H9 (cell line): ENCODE data around the gene STAB1. TPM values are rescaled to one million over a fixed set of nuclear protein-coding genes. Genes with fewer than 3 reads are reported as not detected.
A peak's percentile ranks its signal among the peaks of the same experiment; 100 is the strongest.

Experiments used
- DNase-seq: peaks from one replicate; pipeline ENCODE4 v3.0.0-alpha.2; 2017
- H2AFZ ChIP-seq: one replicate; pipeline ENCODE4 v1.6.1; 2013; ENCODE audit warnings: mild to moderate bottlenecking, low read length, control low read depth, moderate library complexity
- H2AK5ac ChIP-seq: 2 replicates; pipeline ENCODE4 v1.6.1; 2013; ENCODE audit warnings: low read length, control low read depth, mixed read lengths; ENCODE audit not compliant: insufficient read length
- H2BK120ac ChIP-seq: one replicate; pipeline ENCODE4 v1.6.1; 2013; ENCODE audit warnings: low read depth, mild to moderate bottlenecking, low read length, control low read depth, inconsistent platforms; ENCODE audit not compliant: poor library complexity, severe bottlenecking
- H2BK12ac ChIP-seq: 2 replicates; pipeline ENCODE4 v1.6.1; 2013; ENCODE audit warnings: low read length, control low read depth, mixed read lengths, low read depth; ENCODE audit not compliant: insufficient read length
- H2BK15ac ChIP-seq: 2 replicates; pipeline ENCODE4 v1.6.1; 2013; ENCODE audit warnings: low read depth, low read length, control low read depth
- H2BK20ac ChIP-seq: one replicate; pipeline ENCODE4 v1.6.1; 2013; ENCODE audit warnings: low read depth, mild to moderate bottlenecking, low read length, control low read depth, inconsistent platforms; ENCODE audit not compliant: poor library complexity, severe bottlenecking
- H2BK5ac ChIP-seq: 2 replicates; pipeline ENCODE4 v1.6.1; 2013; ENCODE audit warnings: low read length, control low read depth, mixed read lengths; ENCODE audit not compliant: insufficient read length
- H3K14ac ChIP-seq: 2 replicates; pipeline ENCODE4 v1.6.1; 2013; ENCODE audit warnings: low read length, control low read depth; ENCODE audit not compliant: insufficient read depth
- H3K18ac ChIP-seq: 2 replicates; pipeline ENCODE4 v1.6.1; 2013; ENCODE audit warnings: low read depth, mild to moderate bottlenecking, mixed read lengths, low read length, control low read depth; ENCODE audit not compliant: insufficient read length
- H3K23ac ChIP-seq: 2 replicates; pipeline ENCODE4 v1.6.1; 2013; ENCODE audit warnings: low read length, control low read depth, mixed read lengths, low read depth; ENCODE audit not compliant: insufficient read length
- H3K23me2 ChIP-seq: 2 replicates; pipeline ENCODE4 v1.6.1; 2013; ENCODE audit warnings: low read depth, mild to moderate bottlenecking, mixed read lengths, low read length, control low read depth; ENCODE audit not compliant: insufficient read length, poor library complexity, severe bottlenecking
- H3K27ac ChIP-seq: 2 replicates; pipeline ENCODE4 v1.5.1; 2013; ENCODE audit warnings: low read length, control low read depth, mixed read lengths, low read depth; ENCODE audit not compliant: insufficient read length
- H3K27me3 ChIP-seq: 2 replicates; pipeline ENCODE4 v1.6.1; 2013; ENCODE audit warnings: low read length, control low read depth, inconsistent platforms; ENCODE audit not compliant: insufficient read depth
- H3K4ac ChIP-seq: 2 replicates; pipeline ENCODE4 v1.6.1; 2013; ENCODE audit warnings: low read depth, mild to moderate bottlenecking, control low read depth, inconsistent platforms, low read length, moderate library complexity
- H3K4me1 ChIP-seq: 2 replicates; pipeline ENCODE4 v1.6.1; 2013; ENCODE audit warnings: low read length, control low read depth, inconsistent platforms; ENCODE audit not compliant: insufficient read depth
- H3K4me2 ChIP-seq: 2 replicates; pipeline ENCODE4 v1.6.1; 2013; ENCODE audit warnings: low read length, control low read depth, mixed read lengths; ENCODE audit not compliant: insufficient read length, insufficient read depth
- H3K56ac ChIP-seq: 2 replicates; pipeline ENCODE4 v1.6.1; 2013; ENCODE audit warnings: low read depth, mild to moderate bottlenecking, mixed read lengths, low read length, control low read depth; ENCODE audit not compliant: insufficient read length
- H3K79me1 ChIP-seq: 2 replicates; pipeline ENCODE4 v1.6.1; 2013; ENCODE audit warnings: low read depth, mild to moderate bottlenecking, moderate library complexity, low read length, control low read depth, inconsistent platforms; ENCODE audit not compliant: insufficient read depth, poor library complexity, severe bottlenecking
- H3K79me2 ChIP-seq: 2 replicates; pipeline ENCODE4 v1.6.1; 2013; ENCODE audit warnings: low read length, control low read depth, inconsistent platforms; ENCODE audit not compliant: insufficient read depth
- H3K9ac ChIP-seq: 2 replicates; pipeline ENCODE4 v1.6.1; 2013; ENCODE audit warnings: low read length, control low read depth, mixed read lengths; ENCODE audit not compliant: insufficient read length; ENCODE audit errors: extremely low read depth
- H3K9me3 ChIP-seq: one replicate; pipeline ENCODE4 v1.6.1; 2013; ENCODE audit warnings: low read depth, low read length, inconsistent platforms; ENCODE audit not compliant: control insufficient read depth
- H3T11ph ChIP-seq: one replicate; pipeline ENCODE4 v1.6.1; 2013; ENCODE audit warnings: mild to moderate bottlenecking, low read length, control low read depth, inconsistent platforms
- H4K20me1 ChIP-seq: one replicate; pipeline ENCODE4 v1.6.1; 2013; ENCODE audit not compliant: control insufficient read depth, insufficient read length, insufficient read depth
- H4K5ac ChIP-seq: 2 replicates; pipeline ENCODE4 v1.6.1; 2013; ENCODE audit warnings: low read depth, mild to moderate bottlenecking, mixed read lengths, low read length, control low read depth; ENCODE audit not compliant: insufficient read length
- H4K8ac ChIP-seq: replicated peaks from 2 replicates; pipeline ENCODE4 v1.6.1; 2013; ENCODE audit warnings: low read length, control low read depth, mixed read lengths, low read depth; ENCODE audit not compliant: insufficient read length
- H4K91ac ChIP-seq: 2 replicates; pipeline ENCODE4 v1.6.1; 2013; ENCODE audit warnings: low read depth, mild to moderate bottlenecking, moderate library complexity, mixed read lengths, low read length, control low read depth; ENCODE audit not compliant: insufficient read length
- H3K27ac Mint-ChIP-seq, 3 experiments: 2 replicates in 2 of 3; 3 replicates in 1 of 3; pipeline ENCODE4 v1.8.0; 2020 to 2021; ENCODE audit warnings: mixed read lengths in 3 of 3, mild to moderate bottlenecking in 1 of 3, moderate library complexity in 1 of 3
- H3K27me3 Mint-ChIP-seq: 2 replicates; pipeline ENCODE4 v1.8.0; 2021; ENCODE audit warnings: low read depth, mild to moderate bottlenecking, moderate library complexity, mixed read lengths
- H3K36me3 Mint-ChIP-seq, 3 experiments: 2 replicates in 2 of 3; 3 replicates in 1 of 3; pipeline ENCODE4 v1.8.0; 2020 to 2021; ENCODE audit warnings: low read depth in 3 of 3, mixed read lengths in 3 of 3; ENCODE audit not compliant: insufficient read depth in 1 of 3
- H3K4me1 Mint-ChIP-seq, 2 experiments: 2 replicates each; pipeline ENCODE4 v1.8.0; 2020; ENCODE audit warnings: mixed read lengths in 2 of 2
- H3K4me3 Mint-ChIP-seq, 2 experiments: 2 replicates in 1 of 2; 3 replicates in 1 of 2; pipeline ENCODE4 v1.8.0; 2020 to 2021; ENCODE audit warnings: mild to moderate bottlenecking in 2 of 2, mixed read lengths in 2 of 2, moderate library complexity in 1 of 2
- H3K9me3 Mint-ChIP-seq, 2 experiments: 2 replicates in 1 of 2; 3 replicates in 1 of 2; pipeline ENCODE4 v1.8.0; 2020; ENCODE audit warnings: mild to moderate bottlenecking in 2 of 2, mixed read lengths in 2 of 2, moderate library complexity in 1 of 2
- CTCF ChIP-seq: fragments of 200-600 bp; sonication (generic); conservative IDR thresholded peaks from 3 replicates; pipeline ENCODE4 v1.8.0; 2021; ENCODE audit warnings: antibody characterized with exemption, mild to moderate bottlenecking
- WGBS: extraction: QIAGEN DNeasy Blood & Tissue Kit; methylation state at CpG from one replicate; pipeline ENCODE4 v1.1.7; 2013; ENCODE audit warnings: missing lambda C conversion rate, low lambda C conversion rate, mixed read lengths; ENCODE audit not compliant: insufficient read length; ENCODE audit errors: extremely low coverage; 5-methylcytosine and 5-hydroxymethylcytosine counted together
- total RNA-seq: library from RNA; stranded (reverse); gene quantifications from 2 replicates; pipeline ENCODE4 v1.2.1, GENCODE V29; 2021

Gene STAB1
- total RNA-seq, 1 experiment from 2014 or later, result 1.5 TPM

- H3K36me3 Mint-ChIP-seq, result peaks cover 17 to 43% (median 27%) of the 10 kb centered on the region in 3 experiments
- Histone ChIP-seq H3K9me3 (no peaks in the 10 kb centered on the region), H3K27ac (no peak overlapping the region), H3K14ac (no peak overlapping the region), H3K4me2 (peak overlapping the region; percentile 93), H4K8ac (no peak overlapping the region), H4K5ac (no peak overlapping the region), H2BK20ac (no peak overlapping the region), H3K18ac (no peak overlapping the region), H2BK15ac (no peak overlapping the region), H3K23me2 (peaks cover 16% of the 10 kb centered on the region), H4K20me1 (no peaks in the 10 kb centered on the region), H3K23ac (no peak overlapping the region), H3K27me3 (no peaks in the 10 kb centered on the region), H3K79me2 (peaks cover 12% of the 10 kb centered on the region; the same call in 1 of the 2 replicates), H2AK5ac (no peak overlapping the region), H3K79me1 (peaks cover 6% of the 10 kb centered on the region), H3K4me1 (peaks cover 6% of the 10 kb centered on the region), H3K4ac (no peak overlapping the region), H2BK5ac (no peak overlapping the region), H2AFZ (no peak overlapping the region), H2BK120ac (no peak overlapping the region), H3K56ac (no peak overlapping the region), H2BK12ac (no peak overlapping the region), H3K9ac (peak overlapping the region; percentile 41), H3T11ph (no peak overlapping the region), H4K91ac (no peak overlapping the region)
- H3K9me3 Mint-ChIP-seq, result no peaks in the 10 kb centered on the region
- DNase-seq, result no peak
- H3K27ac Mint-ChIP-seq, result peak overlapping the region in 2 of 3 experiments; percentile 2 to 99; a peak in 2 of 7 replicates
- WGBS, result no CpG with 5 or more reads among the region's 7 CpGs
- H3K4me3 Mint-ChIP-seq, result peak overlapping the region; percentile 98 to 99
- no peaks in the 10 kb centered on the region for H3K27me3 Mint-ChIP-seq
- peaks cover 35 to 42% of the 10 kb centered on the region in 2 experiments for H3K4me1 Mint-ChIP-seq
- no peak for TF ChIP-seq CTCF
These were observed 42.7 kb downstream of the STAB1 start for GRCh38 chr3:52537726-52538421.
